AG04450 (cell line): ENCODE measurements around the gene LGR6. TPM values are rescaled to one million over a fixed set of nuclear protein-coding genes. Genes with fewer than 3 reads are reported as not detected.

Source experiments
- CTCF ChIA-PET: fragments of 300-600, 350-600 bp; formaldehyde crosslinking; extraction: SDS; loops from one replicate; lab custom pipeline; 2022; ENCODE audit warnings: antibody characterized with exemption, inconsistent platforms; lab: Charles Lee
- POLR2A ChIA-PET: fragments of 350-600 bp; formaldehyde crosslinking; extraction: SDS; loops from one replicate; lab custom pipeline; 2021; ENCODE audit warnings: antibody characterized with exemption, inconsistent platforms; lab: Yijun Ruan, JAX
- DNase-seq: peaks from one replicate; pipeline ENCODE4 v3.0.0-alpha.2; 2011; ENCODE audit warnings: low read depth, low spot score
- H3K27ac ChIP-seq: one replicate; pipeline ENCODE4 v1.5.1; 2012; ENCODE audit warnings: low read depth, low read length, control low read depth
- H3K27me3 ChIP-seq: one replicate; pipeline ENCODE4 v1.6.0; 2012; ENCODE audit warnings: low read length; ENCODE audit not compliant: control insufficient read depth, insufficient read depth
- H3K4me3 ChIP-seq: 2 replicates; pipeline ENCODE4 v1.5.1; 2011; ENCODE audit warnings: mild to moderate bottlenecking, low read depth, low read length, control low read depth
- H3K9me3 ChIP-seq: 2 replicates; pipeline ENCODE4 v1.5.1; 2012; ENCODE audit warnings: low read length; ENCODE audit not compliant: control insufficient read depth, insufficient read depth
- CTCF ChIP-seq: IDR thresholded peaks from 2 replicates; pipeline ENCODE4 v1.5.1; 2011; ENCODE audit warnings: low read depth, low read length, control low read depth, inconsistent platforms
- polyA plus RNA-seq: library from polyadenylated mRNA; depleted of rRNA; stranded (reverse); fragments of >200 nt; gene quantifications from 2 replicates; pipeline ENCODE4 v1.2.3, GENCODE V29; 2011

LGR6 gene
- polyA plus RNA-seq, 1 experiment: not detected

DNA sequence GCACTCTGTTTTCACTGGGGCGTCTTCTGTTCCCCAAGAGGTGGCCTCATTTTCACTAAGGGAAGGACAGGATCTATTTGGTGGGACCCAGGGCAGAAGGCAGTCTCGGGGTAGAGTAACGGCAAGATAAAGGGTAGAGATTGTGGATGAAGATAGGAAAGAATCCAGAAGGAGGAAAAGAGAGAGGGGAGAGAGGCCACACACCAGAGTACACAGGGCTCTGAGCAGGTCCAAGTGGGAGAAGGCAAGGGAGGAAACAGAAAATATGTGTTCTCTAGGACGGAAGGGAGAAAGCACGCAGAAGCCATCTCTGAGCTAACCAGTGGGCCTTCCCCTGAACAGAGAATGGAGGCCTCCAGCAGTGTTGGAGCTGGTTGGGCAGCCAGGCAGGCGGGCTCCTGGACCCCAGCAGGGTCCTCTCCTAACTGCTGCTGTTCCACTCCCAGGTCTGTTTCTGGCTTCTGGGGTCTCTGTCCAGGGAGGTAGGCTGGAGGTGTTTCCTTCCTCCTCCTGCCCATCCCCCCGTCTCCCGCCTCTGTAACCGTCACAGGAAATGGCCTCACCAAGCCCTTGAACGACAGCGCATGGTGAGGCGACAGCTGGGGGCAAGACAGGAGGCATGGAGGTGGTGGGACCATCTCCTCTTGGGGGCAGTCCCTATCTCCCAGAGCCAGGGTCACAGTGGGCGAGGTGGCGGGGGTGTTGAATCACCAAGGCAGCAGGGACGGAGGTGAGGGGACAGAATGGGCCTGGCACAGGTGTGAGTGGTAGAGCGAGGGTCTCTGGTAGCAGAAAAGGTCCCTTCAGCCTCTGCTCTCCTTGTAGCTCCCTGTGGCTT is 33.8 kb upstream of the LGR6 start:
- H3K4me3 ChIP-seq: no peak overlapping the region
- ChIA-PET POLR2A (no interaction called here), CTCF (interaction anchor here (1.2 kb wide), 1 partner anchor 24 kb away, joined by 3 read pairs; no protein-coding TSS in a partner anchor)
- DNase-seq: no peak
- H3K9me3 ChIP-seq: no peaks in the 10 kb centered on the region
- H3K27me3 ChIP-seq: peaks cover 25% of the 10 kb centered on the region
- TF ChIP-seq CTCF: no peak
- H3K27ac ChIP-seq: no peak overlapping the region

DNA sequence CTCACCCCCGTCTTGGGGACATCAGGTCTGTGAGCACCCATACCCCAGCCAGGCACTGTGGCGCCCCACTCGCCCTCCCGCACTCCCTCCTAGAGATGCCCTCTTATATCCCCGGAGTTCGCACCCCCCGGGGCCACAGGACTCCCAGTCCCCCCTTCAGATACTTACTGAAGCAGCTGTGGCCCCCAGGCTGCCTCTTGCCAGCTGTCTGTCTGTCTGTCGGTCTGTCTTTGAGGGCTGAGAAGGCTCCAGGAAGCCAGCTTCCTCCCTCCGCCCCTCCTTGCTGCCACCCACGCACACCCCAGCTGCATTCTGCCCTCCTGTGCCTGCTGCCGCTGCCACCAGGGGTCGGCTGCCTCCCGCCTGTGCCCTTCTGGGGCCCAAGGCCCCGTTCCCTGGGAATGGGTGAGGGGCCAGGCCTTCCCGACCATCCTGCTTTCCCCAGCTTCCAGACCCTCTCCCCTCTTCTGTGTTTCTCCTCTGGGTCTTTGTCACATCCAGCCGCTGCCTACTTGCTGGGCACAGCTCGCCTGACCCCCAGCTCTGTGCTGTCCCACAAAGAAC is 33.1 kb upstream of the LGR6 start, which contains the start of gene PTPN7:
Gene PTPN7 (minus strand): TSS at position 226 of the 564 bp plus-strand sequence. CDS start 1,200 bp downstream, outside the sequence.
- DNase-seq: no peak
- ChIA-PET POLR2A (no interaction called here), CTCF (interaction anchor here (1.2 kb wide), 1 partner anchor 24 kb away, joined by 3 read pairs; no protein-coding TSS in a partner anchor)
- Histone ChIP-seq H3K27me3 (peaks cover 25% of the 10 kb centered on the region), H3K4me3 (no peak within 1 kb of the TSS), H3K9me3 (no peaks in the 10 kb centered on the region), H3K27ac (no peak within 1 kb of the TSS)
- no peak for TF ChIP-seq CTCF

GRCh38 chr1:202161151-202162046 is 32.2 kb upstream of the LGR6 start:
- no peak overlapping the region for H3K4me3 ChIP-seq
- no peak for TF ChIP-seq CTCF
- no peak overlapping the region for H3K27ac ChIP-seq
- POLR2A ChIA-PET: no interaction called here
- CTCF ChIA-PET: no interaction called here
- peaks cover 30% of the 10 kb centered on the region for H3K27me3 ChIP-seq
- DNase-seq: no peak
- no peaks in the 10 kb centered on the region; the same call in 1 of the 2 replicates for H3K9me3 ChIP-seq

DNA sequence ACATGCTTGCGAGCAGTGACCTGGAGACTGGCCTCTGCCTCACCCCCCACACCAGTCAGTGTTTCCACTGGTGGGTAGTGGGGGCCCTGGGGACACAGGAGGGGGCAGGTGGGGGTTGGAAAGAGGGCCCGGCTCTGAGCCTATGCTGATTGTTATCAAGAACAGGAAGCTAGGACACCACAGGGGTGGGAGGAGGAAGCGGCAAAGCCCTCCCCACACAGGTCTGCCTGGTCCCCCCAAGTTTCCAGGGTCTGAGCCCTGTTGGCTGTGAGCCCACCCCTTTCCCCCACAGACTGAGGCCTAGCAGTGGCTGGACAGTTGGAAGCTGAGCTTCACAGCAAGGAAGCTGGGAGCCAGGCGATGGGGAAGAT is 31.6 kb upstream of the LGR6 start:
- no peak for DNase-seq

More for the DNA sequence above, 31.6 kb upstream of the LGR6 start:
- ChIA-PET CTCF (no interaction called here), POLR2A (no interaction called here)
- Histone ChIP-seq H3K27me3 (peaks cover 32% of the 10 kb centered on the region), H3K9me3 (no peaks in the 10 kb centered on the region; the same call in 1 of the 2 replicates), H3K4me3 (no peak overlapping the region), H3K27ac (no peak overlapping the region)
- no peak for TF ChIP-seq CTCF
